ENCODE data around the gene MAP3K1.
"Not testable (repeated sequence)": the region's sequence is repeated elsewhere in the genome, so short reads cannot be mapped to it uniquely, and the experiment has no call there.

MAP3K1 gene

GRCh38 chr5:56814963-56815657 is at the start of gene MAP3K1:
Gene MAP3K1 (plus strand): TSS chr5:56815549. CDS start chr5:56815574, 25 bp downstream.
- peak; percentile 38 for DNase-seq (ENCODE audit: low read depth)

GRCh38 chr5:56766926-56767325 is 48.4 kb upstream of the MAP3K1 start:
- no peak for DNase-seq (ENCODE audit: low read depth)

GRCh38 chr5:56769875-56770604 is 45.3 kb upstream of the MAP3K1 start:
- no peak for DNase-seq (ENCODE audit: low read depth)

- no peak for DNase-seq (ENCODE audit: low read depth)
Observed at GRCh38 chr5:56772767-56773166, 42.6 kb upstream of the MAP3K1 start.

GRCh38 chr5:56774957-56775356 is 40.4 kb upstream of the MAP3K1 start:
- DNase-seq (ENCODE audit: low read depth), result no peak

- not testable (repeated sequence) for DNase-seq (ENCODE audit: low read depth)
Observed at GRCh38 chr5:56776212-56776846, 39.0 kb upstream of the MAP3K1 start.

- no peak for DNase-seq (ENCODE audit: low read depth)
Observed at GRCh38 chr5:56783261-56783660, 32.1 kb upstream of the MAP3K1 start.

- DNase-seq (ENCODE audit: low read depth), result no peak
Observed at GRCh38 chr5:56786346-56786745, 29.0 kb upstream of the MAP3K1 start.

- no peak for DNase-seq (ENCODE audit: low read depth)
Observed at GRCh38 chr5:56791396-56791795, 24.0 kb upstream of the MAP3K1 start.

- DNase-seq (ENCODE audit: low read depth), result no peak
Observed at GRCh38 chr5:56798521-56798920, 16.8 kb upstream of the MAP3K1 start.

GRCh38 chr5:56800186-56800585 is 15.2 kb upstream of the MAP3K1 start:
- DNase-seq (ENCODE audit: low read depth), result no peak

- DNase-seq (ENCODE audit: low read depth), result no peak
Observed at GRCh38 chr5:56801256-56801655, 14.1 kb upstream of the MAP3K1 start.

GRCh38 chr5:56802205-56802604 is 13.1 kb upstream of the MAP3K1 start:
- DNase-seq (ENCODE audit: low read depth), result no peak

GRCh38 chr5:56803025-56803424 is 12.3 kb upstream of the MAP3K1 start:
- no peak for DNase-seq (ENCODE audit: low read depth)

- no peak for DNase-seq (ENCODE audit: low read depth)
Observed at GRCh38 chr5:56803894-56804293, 11.5 kb upstream of the MAP3K1 start.

GRCh38 chr5:56807679-56808078 is 7.7 kb upstream of the MAP3K1 start:
- DNase-seq (ENCODE audit: low read depth), result no peak

- DNase-seq (ENCODE audit: low read depth), result no peak
Observed at GRCh38 chr5:56808211-56808610, 7.1 kb upstream of the MAP3K1 start.

- DNase-seq (ENCODE audit: low read depth), result no peak
Observed at GRCh38 chr5:56810826-56811225, 4.5 kb upstream of the MAP3K1 start.

- no peak for DNase-seq (ENCODE audit: low read depth)
Observed at GRCh38 chr5:56812110-56812509, 3.2 kb upstream of the MAP3K1 start.

- no peak for DNase-seq (ENCODE audit: low read depth)
Observed at GRCh38 chr5:56813302-56813701, 2.0 kb upstream of the MAP3K1 start.

GRCh38 chr5:56814361-56814962 is 887 bp upstream of the MAP3K1 start:
- DNase-seq (ENCODE audit: low read depth), result no peak

GRCh38 chr5:56815658-56816545 is 553 bp downstream of the MAP3K1 start:
- DNase-seq (ENCODE audit: low read depth), result no peak

Measured in stromal cell of bone marrow (primary cell).